Astrocyte of the cerebellum (primary cell): ENCODE data around the gene SNX33.
A peak's percentile ranks its signal among the peaks of the same experiment; 100 is the strongest.
"Not testable (repeated sequence)": the region's sequence is repeated elsewhere in the genome, so short reads cannot be mapped to it uniquely, and the experiment has no call there.

Source experiments
- DNase-seq: peaks from one replicate; pipeline ENCODE4 v3.0.0-alpha.2; 2011; ENCODE audit warnings: low read depth
- H3K4me3 ChIP-seq: 2 replicates; pipeline ENCODE4 v1.5.1; 2011; ENCODE audit warnings: mild to moderate bottlenecking, low read depth, low read length, moderate library complexity
- in situ Hi-C: cut with HindIII; loops from 2 replicates; pipeline ENCODE4 v1.10.0; 2017; ENCODE audit warnings: low sequenced_read_pairs
- TF ChIP-seq, protein P1 (sequence below): IDR thresholded peaks from 2 replicates; pipeline ENCODE4 v1.5.1; 2012; ENCODE audit warnings: low read length, low read depth, moderate library complexity, mild to moderate bottlenecking; ENCODE audit errors: missing control alignments

SNX33 gene

GRCh38 chr15:75620058-75620820 is 27.5 kb upstream of the SNX33 start:
- H3K4me3 ChIP-seq = peak overlapping the region; percentile 14

DNA sequence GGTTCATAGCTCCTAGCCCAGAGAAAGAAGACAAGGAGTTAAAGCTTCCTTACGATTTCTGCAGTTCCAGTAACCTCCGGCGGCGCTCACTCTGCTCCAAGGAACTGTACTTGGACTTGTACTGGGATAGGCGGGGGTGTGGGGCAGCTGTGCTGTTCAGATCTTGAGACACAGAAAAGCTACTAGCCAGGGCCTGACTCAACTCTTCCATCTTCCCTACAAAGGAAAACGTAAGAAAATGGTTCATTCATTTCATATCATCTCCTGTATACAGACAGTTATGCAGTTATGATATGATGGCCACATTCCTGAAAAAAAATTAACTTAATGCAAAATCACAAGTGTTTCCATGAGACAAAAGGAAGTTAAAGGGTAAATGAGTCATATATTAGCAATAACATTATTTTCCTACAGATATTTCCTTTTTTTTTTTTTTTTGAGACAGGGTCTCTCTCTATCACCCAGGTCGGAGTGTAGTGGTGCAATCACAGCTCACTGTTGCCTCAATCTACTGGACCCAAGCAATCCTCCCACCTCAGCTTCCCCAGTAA is 26.8 kb upstream of the SNX33 start:
- peak overlapping the region; percentile 14 for H3K4me3 ChIP-seq
- in situ Hi-C loops = no loop called here
- DNase-seq = peak; percentile 64
- TF ChIP-seq, protein P1, sequence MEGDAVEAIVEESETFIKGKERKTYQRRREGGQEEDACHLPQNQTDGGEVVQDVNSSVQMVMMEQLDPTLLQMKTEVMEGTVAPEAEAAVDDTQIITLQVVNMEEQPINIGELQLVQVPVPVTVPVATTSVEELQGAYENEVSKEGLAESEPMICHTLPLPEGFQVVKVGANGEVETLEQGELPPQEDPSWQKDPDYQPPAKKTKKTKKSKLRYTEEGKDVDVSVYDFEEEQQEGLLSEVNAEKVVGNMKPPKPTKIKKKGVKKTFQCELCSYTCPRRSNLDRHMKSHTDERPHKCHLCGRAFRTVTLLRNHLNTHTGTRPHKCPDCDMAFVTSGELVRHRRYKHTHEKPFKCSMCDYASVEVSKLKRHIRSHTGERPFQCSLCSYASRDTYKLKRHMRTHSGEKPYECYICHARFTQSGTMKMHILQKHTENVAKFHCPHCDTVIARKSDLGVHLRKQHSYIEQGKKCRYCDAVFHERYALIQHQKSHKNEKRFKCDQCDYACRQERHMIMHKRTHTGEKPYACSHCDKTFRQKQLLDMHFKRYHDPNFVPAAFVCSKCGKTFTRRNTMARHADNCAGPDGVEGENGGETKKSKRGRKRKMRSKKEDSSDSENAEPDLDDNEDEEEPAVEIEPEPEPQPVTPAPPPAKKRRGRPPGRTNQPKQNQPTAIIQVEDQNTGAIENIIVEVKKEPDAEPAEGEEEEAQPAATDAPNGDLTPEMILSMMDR = peak; percentile 29

More at GRCh38 chr15:75620058-75620820, 27.5 kb upstream of the SNX33 start:
- in situ Hi-C loops = no loop called here
- TF ChIP-seq, protein P1 = no peak
- no peak for DNase-seq

DNA sequence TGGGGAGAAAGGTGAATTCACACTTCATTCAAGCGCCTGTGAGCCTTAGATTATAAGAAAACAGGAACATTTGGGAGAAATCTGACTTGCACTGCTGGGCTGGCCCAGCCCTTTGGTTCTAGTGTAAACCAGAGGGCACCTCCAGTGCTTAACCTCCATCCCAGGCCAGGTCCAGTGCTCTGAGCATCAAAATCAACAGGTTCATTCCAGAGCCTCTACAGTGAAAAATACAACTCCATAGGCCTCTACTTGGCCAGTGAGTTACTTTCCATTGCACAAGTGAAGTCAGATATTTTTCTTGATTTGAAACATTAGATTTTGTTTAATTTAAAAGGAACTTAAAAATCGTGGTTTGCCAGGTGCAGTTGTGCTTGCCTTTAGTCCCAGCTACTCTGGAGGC is 25.2 kb upstream of the SNX33 start:
- DNase-seq = no peak
- TF ChIP-seq, protein P1 = no peak
- no peak overlapping the region for H3K4me3 ChIP-seq
- in situ Hi-C loops = no loop called here

GRCh38 chr15:75625542-75626347 is 22.0 kb upstream of the SNX33 start, which contains the start of gene SNUPN:
Gene SNUPN (minus strand): TSS chr15:75625725. CDS start chr15:75621051, 4,674 bp downstream.
- in situ Hi-C loops = loop anchor here (25.0 kb wide), 2 partner anchors 163 to 187 kb away; partner anchors contain the start of gene SIN3A
- H3K4me3 ChIP-seq = peak within 1 kb of the TSS; percentile 64
- TF ChIP-seq, protein P1 = no peak
- no peak for DNase-seq

DNA sequence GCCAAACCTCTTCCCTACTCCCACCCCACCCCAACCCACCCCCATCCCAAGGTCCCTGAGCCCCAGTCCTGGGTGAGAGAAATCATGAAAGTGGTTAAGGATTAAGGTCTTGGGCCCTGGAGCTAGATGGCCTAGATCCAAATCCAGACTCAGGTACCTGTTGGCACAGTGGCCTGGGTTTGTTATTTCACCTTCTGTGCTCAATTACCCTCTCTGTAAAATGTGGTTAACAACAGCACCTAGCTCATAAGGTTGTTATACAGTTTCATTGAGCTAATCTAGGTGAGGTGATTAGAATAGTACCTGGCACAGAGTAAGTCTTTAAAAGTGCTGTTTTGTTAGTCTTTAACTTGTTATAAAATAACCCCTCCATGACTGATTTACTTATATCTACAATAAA is 15.8 kb upstream of the SNX33 start:
- H3K4me3 ChIP-seq = no peak overlapping the region
- TF ChIP-seq, protein P1 = no peak
- no peak for DNase-seq
- in situ Hi-C loops = loop anchor here (25.0 kb wide), 2 partner anchors 170 to 180 kb away; partner anchors contain the start of gene SIN3A

DNA sequence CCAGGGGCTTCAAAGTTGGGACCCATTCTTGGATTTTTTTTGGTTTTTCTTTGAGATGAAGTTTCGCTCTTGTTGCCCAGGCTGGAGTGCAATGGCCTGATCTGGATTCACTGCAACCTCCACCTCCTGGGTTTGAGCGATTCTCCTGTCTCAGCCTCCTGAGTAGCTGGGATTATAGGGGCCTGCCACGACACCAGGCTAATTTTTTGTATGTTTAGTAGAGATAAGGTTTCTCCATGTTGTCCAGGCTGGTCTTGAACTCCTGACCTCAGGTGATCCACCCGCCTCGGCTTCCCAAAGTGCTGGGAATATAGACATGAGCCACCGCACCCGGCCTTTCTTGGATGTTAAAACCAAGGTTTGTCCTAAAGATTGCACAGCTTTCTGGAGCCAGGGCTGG is 13.8 kb upstream of the SNX33 start:
- DNase-seq, H3K4me3 ChIP-seq: not testable (repeated sequence)
- in situ Hi-C loops = loop anchor here (25.0 kb wide), 2 partner anchors 172 to 178 kb away; partner anchors contain the start of gene SIN3A
